CD1c-positive myeloid dendritic cell (primary cell): ENCODE results near the gene DAPK2.
"Not testable (repeated sequence)": the region's sequence is repeated elsewhere in the genome, so short reads cannot be mapped to it uniquely, and the experiment has no call there.

Experiments
- DNase-seq: peaks from one replicate; pipeline ENCODE4 v3.0.0-alpha.2; 2016; ENCODE audit errors: extremely low spot score

The DAPK2 gene

DNA sequence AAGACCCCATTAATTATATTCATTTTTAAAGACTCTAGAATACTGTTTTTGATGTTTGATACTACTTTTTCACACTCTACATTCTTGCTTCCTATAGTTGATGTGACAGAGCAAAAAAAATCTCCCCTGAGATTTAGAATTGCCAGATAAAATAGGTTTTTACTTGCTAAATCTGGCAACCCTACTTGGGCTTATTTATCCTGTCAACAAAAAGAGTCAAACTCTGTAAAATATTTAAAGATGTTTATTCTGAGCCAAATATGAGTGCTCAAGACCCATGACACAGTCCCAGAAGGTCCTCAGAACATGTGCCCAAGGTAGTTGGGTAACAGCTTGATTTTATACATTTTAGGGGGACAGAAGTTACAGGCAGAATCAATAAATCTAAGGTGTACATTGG lies 72.3 kb downstream of the DAPK2 start:
- DNase-seq: no peak

- DNase-seq: no peak
These were observed 72.9 kb downstream of the DAPK2 start for GRCh38 chr15:63973212-63974009.

GRCh38 chr15:63972801-63973200 lies 73.5 kb downstream of the DAPK2 start:
- DNase-seq: no peak

GRCh38 chr15:63971904-63972303 lies 74.4 kb downstream of the DAPK2 start:
- no peak for DNase-seq

DNA sequence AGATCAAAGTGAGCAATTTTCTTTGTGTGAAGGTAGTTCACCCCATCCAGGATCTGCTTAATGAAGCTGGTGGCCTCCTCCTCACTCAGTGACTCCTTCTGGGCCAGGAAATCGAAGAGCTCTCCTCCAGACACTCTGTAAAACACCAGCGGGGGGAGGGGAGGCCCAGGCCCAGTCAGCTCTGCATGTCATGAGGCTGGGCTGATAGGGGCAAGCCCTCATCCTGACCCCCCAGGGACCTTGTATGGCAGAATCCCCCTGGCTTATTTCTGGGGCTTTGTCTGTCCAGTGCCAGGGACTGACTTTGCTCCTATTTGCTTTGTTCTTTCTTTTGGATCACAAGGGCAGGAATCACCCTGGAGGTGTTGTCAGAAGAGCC lies 74.9 kb downstream of the DAPK2 start:
- DNase-seq: no peak

- DNase-seq: peak; percentile 34
These were observed 75.5 kb downstream of the DAPK2 start for GRCh38 chr15:63970621-63971426.

GRCh38 chr15:63969652-63970421 lies 76.4 kb downstream of the DAPK2 start:
- no peak for DNase-seq

GRCh38 chr15:63968700-63969099 lies 77.6 kb downstream of the DAPK2 start:
- DNase-seq: no peak

GRCh38 chr15:63968122-63968524 lies 78.2 kb downstream of the DAPK2 start:
- no peak for DNase-seq

- DNase-seq: no peak
These were observed 78.7 kb downstream of the DAPK2 start for GRCh38 chr15:63967616-63968015.

GRCh38 chr15:63962947-63963721 lies 83.2 kb downstream of the DAPK2 start:
- DNase-seq: not testable (repeated sequence)

GRCh38 chr15:63953524-63953923 lies 92.8 kb downstream of the DAPK2 start:
- DNase-seq: peak; percentile 66

- no peak for DNase-seq
These were observed 95.3 kb downstream of the DAPK2 start for GRCh38 chr15:63950911-63951481.

DNA sequence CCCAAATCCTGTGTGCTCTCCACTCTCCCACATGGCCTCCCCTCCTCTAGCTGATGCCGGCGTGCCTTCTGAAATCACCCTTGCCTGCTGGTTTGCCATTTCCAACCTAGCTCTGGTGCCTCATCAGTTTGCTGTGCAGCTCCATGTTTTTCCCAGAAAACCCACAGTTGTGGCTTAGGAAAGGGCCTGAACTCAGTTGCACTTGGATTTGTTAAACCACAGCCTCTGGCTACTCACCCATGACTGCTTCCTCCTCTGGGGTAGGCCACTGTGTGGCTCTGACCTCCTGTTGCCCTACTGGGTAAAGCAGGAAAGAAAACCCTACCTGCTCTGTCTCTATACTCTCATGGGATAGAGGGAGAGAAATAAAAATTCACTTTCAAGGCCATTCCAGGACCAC lies 97.3 kb downstream of the DAPK2 start:
- DNase-seq: no peak

- DNase-seq: no peak
These were observed 97.8 kb downstream of the DAPK2 start for GRCh38 chr15:63948436-63948835.

DNA sequence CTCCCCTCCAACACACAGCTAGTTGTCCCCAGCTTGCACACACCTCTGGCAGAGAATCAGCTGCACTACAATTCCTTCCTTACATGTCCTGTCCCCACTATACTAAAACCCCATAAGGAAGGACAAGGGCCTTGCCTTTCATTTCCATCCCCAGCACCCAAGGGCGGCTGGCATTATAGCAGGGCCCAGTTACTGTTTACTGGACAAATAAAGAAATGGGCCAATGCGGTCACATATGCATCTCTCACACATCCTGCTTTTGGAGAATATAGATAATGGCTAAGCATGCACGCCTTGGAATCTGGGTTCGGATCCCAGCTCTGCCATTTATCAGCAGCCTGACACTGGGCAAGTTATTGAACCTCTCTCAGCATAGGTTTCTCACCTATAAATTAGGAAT lies 99.1 kb downstream of the DAPK2 start:
- DNase-seq: no peak

DNA sequence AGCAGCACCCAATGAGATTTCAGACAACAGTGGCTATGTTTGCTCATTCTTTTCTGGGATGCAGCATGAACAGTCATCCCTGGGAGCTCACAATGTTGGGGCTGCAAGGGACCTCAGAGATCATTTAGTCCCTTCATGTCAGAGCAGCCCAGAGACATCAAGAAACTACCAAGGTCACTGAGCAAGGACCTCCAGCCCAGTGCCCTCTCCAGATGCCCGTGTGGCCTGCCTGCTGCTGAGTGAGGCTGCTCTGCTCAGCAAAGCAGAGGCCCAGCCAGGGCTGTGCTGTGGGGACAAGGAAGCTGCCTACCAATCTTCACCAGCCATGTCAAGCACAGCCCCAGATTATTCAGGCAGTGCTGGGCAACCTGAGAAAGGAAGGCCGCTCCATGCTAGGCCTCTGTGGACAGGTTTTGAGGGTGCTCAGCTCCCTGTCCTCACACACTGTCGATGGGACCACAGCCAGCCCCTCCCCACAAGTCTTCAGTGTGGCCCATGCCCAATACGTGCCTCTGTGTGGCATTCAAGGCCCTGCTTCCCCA lies 99.7 kb downstream of the DAPK2 start:
- DNase-seq: no peak

DNA sequence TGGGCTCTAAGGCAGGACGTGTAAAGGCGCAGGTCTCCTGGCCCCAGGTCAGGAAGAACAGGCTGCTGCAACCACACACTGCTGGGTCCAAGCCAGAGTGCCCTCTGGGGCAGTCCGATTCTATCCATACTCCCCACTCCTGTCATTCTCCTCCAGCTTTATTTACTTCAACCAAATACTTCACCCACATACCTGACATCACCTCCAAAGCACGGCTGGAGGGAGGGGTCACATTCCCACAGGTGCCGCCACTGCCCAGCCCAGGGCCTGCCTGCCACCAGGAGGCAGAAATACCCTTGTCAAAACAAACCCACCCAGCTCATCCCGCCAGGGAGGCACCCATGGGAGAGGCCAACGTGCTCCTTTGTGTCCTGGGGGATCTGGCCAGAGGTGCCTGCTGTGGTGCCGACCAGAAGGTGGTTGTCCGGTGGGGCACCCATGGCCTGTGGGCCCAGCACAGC lies 100.4 kb downstream of the DAPK2 start:
- DNase-seq: no peak

DNA sequence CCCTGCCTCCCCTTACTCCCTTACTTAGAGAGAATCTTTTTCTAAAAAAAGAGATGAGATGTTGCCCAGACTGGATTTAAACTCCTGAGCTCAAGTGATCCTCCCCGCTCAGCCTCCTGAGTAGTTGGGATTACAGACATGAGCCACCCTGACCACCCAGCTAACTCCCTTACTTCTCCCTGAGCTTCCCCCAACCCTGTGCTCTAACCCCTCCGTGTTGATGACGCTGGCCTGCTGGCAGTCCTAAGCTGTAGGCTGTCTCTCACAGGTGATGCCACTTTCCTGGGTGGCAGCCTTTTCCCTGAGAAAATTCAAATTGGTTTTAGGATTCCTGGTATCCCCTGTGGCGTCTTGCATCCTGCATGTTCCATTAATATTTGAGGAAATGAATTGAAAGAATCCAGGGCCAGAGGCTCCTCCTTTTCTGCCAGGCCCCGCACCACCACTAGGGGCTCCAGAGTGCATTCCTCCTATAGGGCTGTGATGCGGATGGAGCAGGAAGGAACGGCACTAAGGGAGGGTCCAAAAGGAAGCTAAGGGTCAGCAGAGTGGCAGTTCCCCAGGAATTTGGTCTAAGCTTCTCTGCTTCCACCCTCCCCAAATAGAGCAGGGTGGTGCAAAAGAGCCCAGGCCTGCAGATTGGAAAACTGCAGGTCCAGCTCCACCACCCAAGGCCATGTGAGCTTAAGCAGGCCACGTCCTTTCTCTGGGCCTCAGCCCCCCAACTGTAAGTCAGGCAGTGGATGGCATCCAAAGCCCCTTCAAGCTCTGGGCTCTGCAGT lies 101.1 kb downstream of the DAPK2 start:
- peak; percentile 76 for DNase-seq

DNA sequence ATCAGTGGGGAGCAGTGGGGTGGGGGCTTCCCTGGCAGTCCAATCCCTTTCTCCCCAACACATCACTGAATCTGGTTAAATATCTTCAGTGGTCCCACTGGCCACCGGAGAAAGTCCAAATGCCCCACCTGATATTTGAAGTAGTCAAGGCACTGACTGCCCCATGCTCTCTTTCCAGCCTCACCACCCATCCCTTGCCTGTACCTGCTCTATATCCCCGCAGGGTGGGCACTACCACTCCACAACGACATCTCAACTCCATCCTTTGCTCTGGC lies 101.7 kb downstream of the DAPK2 start:
- DNase-seq: no peak
